K562 (cell line): Measurements from ENCODE around the gene TMEM144.

Source experiments
- BRCA1 ChIP-seq, 2 experiments: fragments of 450-650 bp in 1 of 2; sonication (generic) in 1 of 2; formaldehyde crosslinking in 1 of 2; IDR thresholded peaks; 2 replicates each; pipeline versions ENCODE4 v1.5.0 to v1.6.1; 2017 to 2020; ENCODE audit warnings: mild to moderate bottlenecking in 1 of 2, missing genetic modification reagents in 1 of 2
- FOSL1 ChIP-seq: fragments of 200-800 bp; sonication (Bioruptor generic); conservative IDR thresholded peaks from 2 replicates; pipeline ENCODE4 v1.6.1; 2016; ENCODE audit warnings: missing genetic modification characterization, missing compliant biosample characterization
- SP2 ChIP-seq: IDR thresholded peaks from 2 replicates; pipeline ENCODE4 v1.6.1; 2011; ENCODE audit warnings: mild to moderate bottlenecking, low read depth, low read length, moderate library complexity; ENCODE audit not compliant: poor library complexity, severe bottlenecking; ENCODE audit errors: extremely low read depth

GRCh38 chr4:158179465-158179864 lies 30.8 kb upstream of the TMEM144 start:
- no peak for TF ChIP-seq BRCA1 (IDR thresholded peaks at IDR 0.05)
- TF ChIP-seq BRCA1 (CRISPR knock-in tag; IDR thresholded peaks at IDR 0.05) = no peak
- TF ChIP-seq SP2 = no peak
- TF ChIP-seq FOSL1 (tag) = no peak
